PC-3 (cell line): ENCODE results near the gene POLR2F.

ENCODE experiments used
- EZH2 ChIP-seq: fragments of 300-600 bp; sonication (generic); IDR thresholded peaks from one replicate; pipeline ENCODE4 v1.6.1; 2017; ENCODE audit warnings: antibody characterized with exemption, mild to moderate bottlenecking, low read length; ENCODE audit not compliant: unreplicated experiment
- EZH2phosphoT487 ChIP-seq: fragments of 300-600 bp; sonication (generic); IDR thresholded peaks from 2 replicates; pipeline ENCODE4 v1.6.1; 2018; ENCODE audit warnings: mild to moderate bottlenecking, antibody characterized with exemption, low read length, borderline replicate concordance
- TF ChIP-seq, protein P1 (sequence below): fragments of 300-600 bp; sonication (generic); conservative IDR thresholded peaks from 2 replicates; pipeline ENCODE4 v1.5.1; 2017; ENCODE audit warnings: antibody characterized with exemption, low read depth, mild to moderate bottlenecking, low read length

DNA sequence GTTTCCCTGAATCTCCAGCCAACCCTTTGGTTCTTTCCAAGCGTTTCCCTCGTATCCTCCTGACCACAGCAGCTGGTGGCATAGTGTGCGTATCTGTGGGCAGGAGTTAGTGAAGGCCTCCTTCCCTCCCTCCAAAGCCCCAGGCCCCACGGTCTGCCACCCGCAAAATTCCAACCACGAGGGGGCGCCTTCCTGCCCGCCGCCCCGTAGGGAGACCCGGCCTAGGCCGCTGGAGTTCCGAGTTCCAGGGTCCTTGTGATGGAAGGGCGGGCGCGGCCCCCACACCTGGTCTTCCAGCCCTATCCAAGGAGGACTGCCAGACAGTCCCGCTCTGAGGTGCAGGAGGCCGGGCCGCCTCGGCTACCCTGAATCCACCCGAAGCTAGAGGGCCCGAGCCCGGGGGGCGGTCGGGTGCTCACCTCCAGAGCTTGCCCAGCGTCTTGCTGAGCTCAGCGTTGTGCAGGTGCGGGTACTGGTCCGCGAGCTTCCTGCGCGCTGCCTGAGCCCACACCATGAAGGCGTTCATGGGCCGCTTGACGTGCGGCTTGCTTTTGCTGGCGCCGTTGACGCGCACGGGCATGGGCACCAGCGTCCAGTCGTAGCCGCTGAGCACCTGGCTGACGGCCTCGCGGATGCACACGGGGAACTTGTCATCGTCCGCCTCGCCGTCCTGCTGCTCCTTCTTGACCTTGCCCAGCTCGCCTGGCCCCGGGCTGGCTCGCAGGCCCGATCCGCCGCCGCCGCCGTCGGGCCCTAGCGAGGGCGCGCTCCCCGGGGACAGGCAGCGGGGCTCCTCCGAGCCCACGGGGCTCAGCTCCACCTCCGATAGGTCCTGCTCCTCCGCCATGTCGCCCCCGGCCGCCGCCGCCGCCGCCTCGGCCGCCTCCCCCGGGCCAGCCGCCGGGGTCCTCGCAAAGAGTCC is 29.7 kb downstream of the POLR2F start:
- TF ChIP-seq, protein P1, sequence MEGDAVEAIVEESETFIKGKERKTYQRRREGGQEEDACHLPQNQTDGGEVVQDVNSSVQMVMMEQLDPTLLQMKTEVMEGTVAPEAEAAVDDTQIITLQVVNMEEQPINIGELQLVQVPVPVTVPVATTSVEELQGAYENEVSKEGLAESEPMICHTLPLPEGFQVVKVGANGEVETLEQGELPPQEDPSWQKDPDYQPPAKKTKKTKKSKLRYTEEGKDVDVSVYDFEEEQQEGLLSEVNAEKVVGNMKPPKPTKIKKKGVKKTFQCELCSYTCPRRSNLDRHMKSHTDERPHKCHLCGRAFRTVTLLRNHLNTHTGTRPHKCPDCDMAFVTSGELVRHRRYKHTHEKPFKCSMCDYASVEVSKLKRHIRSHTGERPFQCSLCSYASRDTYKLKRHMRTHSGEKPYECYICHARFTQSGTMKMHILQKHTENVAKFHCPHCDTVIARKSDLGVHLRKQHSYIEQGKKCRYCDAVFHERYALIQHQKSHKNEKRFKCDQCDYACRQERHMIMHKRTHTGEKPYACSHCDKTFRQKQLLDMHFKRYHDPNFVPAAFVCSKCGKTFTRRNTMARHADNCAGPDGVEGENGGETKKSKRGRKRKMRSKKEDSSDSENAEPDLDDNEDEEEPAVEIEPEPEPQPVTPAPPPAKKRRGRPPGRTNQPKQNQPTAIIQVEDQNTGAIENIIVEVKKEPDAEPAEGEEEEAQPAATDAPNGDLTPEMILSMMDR: no peak
- TF ChIP-seq EZH2 (no peak), EZH2phosphoT487 (no peak)
